GM21619 (cell line): Measurements from ENCODE around the gene SETBP1.

ENCODE experiments used
- ATAC-seq: cut with Tn5 transposase; IDR thresholded peaks from one replicate; pipeline ENCODE4 v1.9.1; 2021; ENCODE audit not compliant: unreplicated experiment

Gene SETBP1

GRCh38 chr18:44922968-44923367 lies 242.3 kb downstream of the SETBP1 start:
- ATAC-seq: no peak

DNA sequence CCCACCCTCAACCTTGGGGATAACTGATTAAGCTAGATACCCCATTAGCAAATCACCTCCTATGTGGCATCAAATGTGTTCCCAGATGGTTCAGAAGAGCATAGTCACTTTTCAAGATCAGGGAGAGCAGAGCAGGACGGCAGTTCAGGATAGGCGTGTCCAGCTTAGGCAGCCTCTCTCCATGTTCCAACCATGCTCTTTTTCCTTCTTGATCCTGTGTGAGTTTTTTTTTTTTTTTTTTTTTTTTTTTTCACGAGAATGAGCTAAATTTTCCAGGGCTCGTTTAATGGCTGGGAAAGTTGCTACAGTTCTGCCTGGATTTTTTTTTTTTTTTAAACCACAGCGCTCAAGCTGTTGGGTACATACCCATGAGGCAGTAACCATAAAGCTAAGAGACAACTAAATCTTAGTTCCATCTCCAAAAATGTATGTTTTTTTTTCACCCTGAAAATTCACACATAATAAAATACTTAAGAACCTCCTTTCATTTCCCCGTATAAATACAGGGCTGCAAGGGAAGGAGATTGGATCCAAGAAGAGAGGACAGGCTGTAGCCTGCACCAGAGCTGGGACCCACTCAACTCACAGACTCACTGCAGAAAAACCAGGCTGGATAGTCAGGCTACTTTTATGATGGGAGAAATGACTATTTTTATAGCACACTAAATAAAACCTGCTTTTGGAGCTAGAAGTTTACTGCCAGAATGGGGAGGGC lies 244.3 kb downstream of the SETBP1 start:
- no peak for ATAC-seq

DNA sequence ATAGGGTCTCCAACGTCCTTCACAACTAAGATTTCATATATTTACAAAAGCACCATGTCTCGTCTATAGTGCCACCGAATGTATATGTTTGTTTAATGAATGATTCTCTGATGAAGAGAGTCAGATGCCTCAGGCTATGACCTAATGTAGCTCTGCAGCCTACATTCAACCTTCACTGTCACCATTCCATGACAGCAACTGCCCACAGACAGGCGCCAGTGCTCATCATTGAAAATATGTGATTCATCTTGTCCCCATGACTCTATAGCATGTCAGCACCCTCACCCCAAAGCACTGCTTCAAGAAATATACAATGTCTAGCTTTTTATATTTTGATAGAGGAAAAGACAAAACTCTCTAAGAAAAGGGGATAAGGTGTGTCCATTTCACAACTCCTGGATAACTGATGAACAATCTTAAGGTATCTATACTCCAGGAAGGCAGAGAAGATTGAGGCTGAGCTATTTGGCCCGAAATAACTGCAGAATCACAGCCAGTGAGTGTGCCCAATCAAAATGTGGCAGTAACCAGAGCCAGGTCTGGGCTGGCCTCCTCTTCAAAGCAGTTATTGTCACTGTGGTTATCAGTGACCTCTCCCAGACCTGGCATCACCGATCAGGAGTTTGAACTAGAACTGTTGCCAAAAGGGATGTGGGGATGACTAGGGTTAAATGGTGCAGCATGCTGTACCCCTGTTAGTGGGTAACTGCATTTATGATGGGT lies 246.6 kb downstream of the SETBP1 start:
- ATAC-seq: no peak

DNA sequence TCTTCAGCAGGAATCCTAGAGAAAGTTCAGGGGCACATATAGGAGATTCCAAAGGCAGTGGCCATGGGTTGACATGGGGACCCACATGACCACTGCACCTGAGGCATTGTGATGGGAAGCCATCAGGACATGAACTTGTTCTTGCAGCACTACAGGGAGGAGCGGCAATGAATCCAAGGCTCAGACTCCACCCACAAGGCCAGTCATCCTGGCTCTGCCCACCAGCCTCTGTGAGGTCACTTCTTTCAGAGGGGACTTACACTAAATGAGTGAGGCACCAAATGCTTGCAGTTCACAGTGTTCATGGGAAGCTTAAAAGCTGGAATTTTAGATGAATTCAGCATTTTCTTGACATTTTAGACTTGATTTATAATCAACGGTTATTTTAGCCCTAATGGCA lies 254.2 kb downstream of the SETBP1 start:
- no peak for ATAC-seq

DNA sequence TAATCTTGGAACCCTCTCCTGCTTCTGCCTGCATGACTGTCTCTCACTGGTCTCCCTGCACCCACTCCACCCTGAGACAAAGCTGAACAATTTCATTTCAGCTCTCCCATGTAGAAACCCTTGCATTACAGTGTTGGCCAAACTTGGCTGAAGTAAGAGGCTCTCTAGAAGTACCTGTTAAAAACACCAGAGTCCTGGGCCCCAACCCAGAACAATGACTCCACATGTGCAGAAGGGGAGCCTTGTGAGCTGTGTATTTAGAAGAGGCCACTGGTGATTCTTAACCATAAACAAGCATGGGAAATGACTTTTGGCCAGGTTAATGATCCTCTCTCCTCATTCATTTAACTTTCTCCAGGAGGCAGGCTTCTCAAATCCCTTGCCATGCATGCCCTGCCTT lies 254.8 kb downstream of the SETBP1 start:
- no peak for ATAC-seq

DNA sequence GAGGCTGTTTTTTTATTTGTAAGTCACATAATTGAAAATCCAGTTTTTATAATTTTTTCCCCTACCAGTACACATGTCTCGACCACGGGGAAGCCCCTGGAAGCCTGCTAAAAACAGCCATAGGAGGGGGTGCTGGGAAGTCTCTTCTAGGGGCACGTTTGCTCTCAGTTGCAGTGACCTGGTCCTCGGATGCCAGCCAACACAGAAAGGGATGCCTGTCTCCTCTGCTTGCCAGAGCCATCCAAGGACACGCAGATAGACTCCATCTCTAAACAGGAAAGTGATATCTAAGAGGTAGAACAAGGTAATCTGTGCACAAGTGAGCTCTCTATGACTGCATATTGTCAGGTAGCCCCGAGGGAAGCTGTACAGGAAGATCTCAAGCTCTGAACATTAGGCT lies 255.8 kb downstream of the SETBP1 start:
- ATAC-seq: no peak

- no peak for ATAC-seq
Measured at GRCh38 chr18:44937960-44938719, 257.5 kb downstream of the SETBP1 start.

- ATAC-seq: no peak
Measured at GRCh38 chr18:44938720-44939665, 258.3 kb downstream of the SETBP1 start.

GRCh38 chr18:44941516-44941915 lies 260.8 kb downstream of the SETBP1 start:
- ATAC-seq: no peak

DNA sequence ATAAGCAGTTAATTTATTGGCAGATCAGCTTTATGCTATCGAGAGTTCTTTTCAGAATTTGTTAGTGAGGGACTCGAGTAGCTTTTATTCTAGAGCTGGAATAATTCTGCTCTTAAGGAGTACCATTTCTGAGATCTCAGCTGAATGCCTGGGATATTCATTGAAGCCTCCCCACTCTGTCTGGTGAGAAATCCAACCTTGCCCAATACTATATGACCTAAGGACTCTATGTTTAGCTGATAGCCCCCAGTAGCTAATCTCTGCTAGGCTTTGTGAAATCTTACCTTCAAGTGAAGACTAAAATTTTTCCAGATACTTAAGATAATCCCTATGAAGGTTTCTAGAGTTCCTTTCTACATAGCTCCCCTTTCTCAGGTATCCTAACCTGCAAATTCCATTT lies 261.4 kb downstream of the SETBP1 start:
- ATAC-seq: no peak

GRCh38 chr18:44943311-44943881 lies 262.7 kb downstream of the SETBP1 start:
- ATAC-seq: no peak

DNA sequence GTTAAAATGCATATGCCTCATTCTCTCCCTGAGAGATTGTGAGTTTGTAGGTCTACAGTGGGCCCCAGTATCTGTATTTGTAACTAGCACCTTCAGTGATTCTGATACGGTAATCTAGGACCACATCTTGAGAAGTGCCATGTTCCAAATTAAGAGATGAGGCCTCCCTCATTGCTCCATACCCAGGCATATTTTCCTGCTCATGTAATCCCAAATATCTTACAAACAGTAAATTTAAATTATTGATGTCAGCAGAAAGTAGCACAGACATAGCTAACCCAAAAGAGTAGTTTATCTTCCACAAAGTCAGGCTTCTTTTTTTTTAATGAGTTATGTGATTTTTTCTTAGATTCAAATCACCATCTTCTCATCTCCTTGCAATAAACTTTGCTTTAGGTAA lies 263.8 kb downstream of the SETBP1 start:
- no peak for ATAC-seq

DNA sequence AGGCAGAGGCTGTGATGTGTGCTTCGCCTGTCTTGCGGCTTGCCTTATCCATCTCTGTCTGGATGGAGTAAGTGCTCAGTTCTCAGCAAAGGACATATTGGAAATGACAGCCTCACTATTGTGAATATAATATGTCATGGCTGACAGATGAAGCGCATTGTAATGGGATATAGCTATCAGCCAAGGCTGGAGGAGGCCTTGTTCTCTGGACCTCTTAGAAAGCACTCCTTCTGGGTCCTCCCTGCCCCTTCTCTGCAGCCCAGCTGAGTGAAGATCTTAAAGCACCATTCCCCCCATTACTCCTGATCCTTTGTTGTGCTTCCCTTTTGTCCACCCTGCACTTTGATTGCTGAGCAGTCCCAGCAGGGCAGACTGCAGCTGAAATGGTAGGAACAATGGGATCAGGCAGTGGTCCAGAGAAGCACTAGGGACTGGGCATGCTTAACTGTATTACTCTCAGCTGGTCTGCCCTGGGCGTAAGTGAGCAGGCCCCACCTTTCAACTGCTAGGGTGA lies 265.3 kb downstream of the SETBP1 start:
- no peak for ATAC-seq

DNA sequence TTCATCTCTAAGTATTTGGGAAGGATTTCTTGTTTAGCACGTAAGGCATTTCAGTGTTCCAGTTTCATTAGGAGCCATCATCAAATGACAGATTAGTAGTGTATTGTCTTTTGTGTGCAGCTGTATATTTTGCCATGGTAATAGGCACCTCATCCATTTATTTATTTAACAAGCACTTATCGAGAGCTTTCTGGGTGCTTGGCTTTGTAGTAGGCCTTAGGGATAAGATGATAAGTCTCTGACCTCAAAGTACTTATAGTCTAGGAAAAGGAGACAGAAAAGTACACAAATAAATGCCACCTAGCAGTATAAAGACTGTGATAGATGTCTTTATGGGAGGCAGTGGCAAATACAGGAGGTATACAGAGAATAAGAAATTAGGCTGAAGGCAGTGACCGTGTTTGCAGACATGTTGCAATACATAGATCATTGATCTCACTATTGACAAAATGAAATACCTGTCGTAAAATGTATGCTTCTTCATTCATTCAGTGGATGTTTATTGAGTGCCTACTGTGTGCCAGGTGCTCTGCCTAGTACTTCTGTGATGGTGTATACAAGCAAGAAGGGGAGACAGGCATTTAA lies 265.9 kb downstream of the SETBP1 start:
- ATAC-seq: no peak

DNA sequence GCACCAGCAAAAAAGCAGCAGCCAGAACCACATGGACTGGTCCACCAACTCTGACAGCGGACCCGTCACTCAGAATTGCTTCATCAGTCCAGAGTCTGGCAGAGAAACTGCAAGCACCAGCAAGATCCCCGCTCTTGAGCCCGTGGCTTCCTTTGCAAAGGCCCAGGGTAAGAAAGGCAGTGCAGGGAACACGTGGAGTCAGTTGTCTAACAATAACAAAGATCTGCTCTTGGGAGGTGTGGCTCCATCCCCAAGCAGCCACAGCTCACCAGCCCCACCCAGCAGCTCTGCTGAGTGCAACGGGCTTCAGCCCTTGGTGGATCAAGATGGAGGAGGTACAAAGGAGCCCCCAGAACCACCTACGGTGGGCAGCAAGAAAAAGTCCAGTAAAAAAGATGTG lies 269.3 kb downstream of the SETBP1 start:
- ATAC-seq: no peak

- no peak for ATAC-seq
Measured at GRCh38 chr18:44950685-44951195, 270.1 kb downstream of the SETBP1 start.

DNA sequence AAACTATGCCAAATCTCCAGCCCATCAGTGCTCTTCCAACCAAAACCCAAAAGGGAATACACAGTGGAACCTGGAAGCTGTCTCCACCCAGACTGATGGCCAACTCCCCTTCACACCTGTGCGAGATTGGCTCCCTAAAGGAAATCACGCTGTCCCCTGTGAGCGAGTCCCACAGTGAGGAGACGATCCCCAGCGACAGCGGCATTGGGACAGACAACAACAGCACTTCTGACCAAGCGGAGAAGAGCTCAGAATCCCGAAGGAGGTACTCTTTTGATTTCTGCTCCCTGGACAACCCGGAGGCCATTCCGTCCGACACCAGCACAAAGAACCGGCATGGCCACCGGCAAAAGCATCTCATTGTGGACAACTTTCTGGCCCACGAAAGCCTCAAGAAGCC lies 271.1 kb downstream of the SETBP1 start:
- ATAC-seq: no peak

- no peak for ATAC-seq
Measured at GRCh38 chr18:44954257-44954656, 273.6 kb downstream of the SETBP1 start.

DNA sequence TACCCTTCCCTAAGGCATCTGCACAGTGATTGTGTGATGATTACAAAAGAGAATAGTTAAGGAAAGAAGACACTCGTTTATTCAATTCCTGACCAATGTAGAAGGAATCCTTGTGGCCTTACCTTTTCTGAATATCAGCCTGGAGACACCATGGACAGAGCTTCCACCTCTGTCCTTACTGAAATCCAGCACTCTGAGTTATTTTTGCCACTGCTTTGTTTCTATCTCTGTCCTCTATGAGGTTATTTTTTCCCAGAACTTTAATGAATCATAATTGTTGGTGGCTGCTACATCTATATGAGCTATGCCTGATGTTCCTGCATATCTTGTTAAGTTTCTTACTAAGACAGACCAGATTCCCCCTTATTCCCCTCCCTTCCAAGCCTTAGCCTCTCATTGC lies 275.1 kb downstream of the SETBP1 start:
- ATAC-seq: no peak

- no peak for ATAC-seq
Measured at GRCh38 chr18:44957025-44957424, 276.3 kb downstream of the SETBP1 start.
